IPS DF 6.9 (cell line): ENCODE data around the gene MYO3B.

ENCODE experiments used
- DNase-seq: peaks from one replicate; pipeline ENCODE4 v3.0.0-alpha.2; 2013; ENCODE audit warnings: low read depth, low spot score
- H3K27ac ChIP-seq: one replicate; pipeline ENCODE4 v1.5.1; 2013; ENCODE audit warnings: low read length, control low read depth
- H3K27me3 ChIP-seq: 2 replicates; pipeline ENCODE4 v1.6.1; 2013; ENCODE audit warnings: mild to moderate bottlenecking, low read length; ENCODE audit not compliant: control insufficient read depth, insufficient read depth
- H3K36me3 ChIP-seq: 2 replicates; pipeline ENCODE4 v1.6.1; 2013; ENCODE audit warnings: low read length; ENCODE audit not compliant: control insufficient read depth, insufficient read depth
- H3K4me1 ChIP-seq: 2 replicates; pipeline ENCODE4 v1.6.1; 2013; ENCODE audit warnings: low read length; ENCODE audit not compliant: control insufficient read depth, insufficient read depth
- H3K4me3 ChIP-seq: 2 replicates; pipeline ENCODE4 v1.5.1; 2013; ENCODE audit warnings: mild to moderate bottlenecking, low read length
- H3K9me3 ChIP-seq: 2 replicates; pipeline ENCODE4 v1.6.1; 2013; ENCODE audit warnings: low read length, inconsistent platforms; ENCODE audit not compliant: control insufficient read depth, insufficient read depth
- WGBS: extraction: QIAGEN DNeasy Blood & Tissue Kit; methylation state at CpG from one replicate; pipeline ENCODE4 v1.1.7; 2013; ENCODE audit warnings: mixed read lengths, missing lambda C conversion rate; ENCODE audit not compliant: insufficient read length, insufficient coverage; 5-methylcytosine and 5-hydroxymethylcytosine counted together

The MYO3B gene

GRCh38 chr2:170332676-170333402 lies 154.9 kb downstream of the MYO3B start:
- Histone ChIP-seq H3K4me3 (no peak overlapping the region), H3K27ac (no peak overlapping the region), H3K36me3 (no peaks in the 10 kb centered on the region), H3K9me3 (no peaks in the 10 kb centered on the region; the same call in 1 of the 2 replicates), H3K27me3 (no peaks in the 10 kb centered on the region), H3K4me1 (no peaks in the 10 kb centered on the region)
- no peak for DNase-seq
- WGBS, result no CpG with 5 or more reads among the region's 2 CpGs

- H3K27ac ChIP-seq, result no peak overlapping the region
- peaks cover 3% of the 10 kb centered on the region; the same call in 1 of the 2 replicates for H3K4me1 ChIP-seq
- no peak for DNase-seq
- H3K9me3 ChIP-seq, result no peaks in the 10 kb centered on the region
- H3K36me3 ChIP-seq, result no peaks in the 10 kb centered on the region
- WGBS, result no CpG with 5 or more reads among the region's 3 CpGs
- H3K4me3 ChIP-seq, result no peak overlapping the region
- no peaks in the 10 kb centered on the region for H3K27me3 ChIP-seq
Observed at GRCh38 chr2:170335351-170335750, 157.4 kb downstream of the MYO3B start.

GRCh38 chr2:170336408-170336807 lies 158.5 kb downstream of the MYO3B start:
- peaks cover 3% of the 10 kb centered on the region; the same call in 1 of the 2 replicates for H3K4me1 ChIP-seq
- H3K9me3 ChIP-seq, result no peaks in the 10 kb centered on the region
- DNase-seq, result no peak
- no peak overlapping the region for H3K27ac ChIP-seq
- no peaks in the 10 kb centered on the region for H3K27me3 ChIP-seq
- WGBS, result 100% methylated on average over 2 of the region's 2 CpGs
- no peaks in the 10 kb centered on the region for H3K36me3 ChIP-seq
- H3K4me3 ChIP-seq, result no peak overlapping the region

GRCh38 chr2:170336916-170337315 lies 159.0 kb downstream of the MYO3B start:
- no CpG with 5 or more reads among the region's 2 CpGs for WGBS
- Histone ChIP-seq H3K4me3 (no peak overlapping the region), H3K9me3 (no peaks in the 10 kb centered on the region), H3K36me3 (no peaks in the 10 kb centered on the region), H3K27ac (no peak overlapping the region), H3K27me3 (no peaks in the 10 kb centered on the region), H3K4me1 (peaks cover 3% of the 10 kb centered on the region; the same call in 1 of the 2 replicates)
- no peak for DNase-seq

GRCh38 chr2:170339322-170339721 lies 161.4 kb downstream of the MYO3B start:
- DNase-seq, result no peak
- H3K4me3 ChIP-seq, result no peak overlapping the region
- H3K4me1 ChIP-seq, result peaks cover 3% of the 10 kb centered on the region; the same call in 1 of the 2 replicates
- H3K36me3 ChIP-seq, result no peaks in the 10 kb centered on the region
- no peak overlapping the region for H3K27ac ChIP-seq
- H3K27me3 ChIP-seq, result no peaks in the 10 kb centered on the region
- H3K9me3 ChIP-seq, result no peaks in the 10 kb centered on the region
- WGBS, result no CpG with 5 or more reads among the region's 7 CpGs

- H3K27me3 ChIP-seq, result no peaks in the 10 kb centered on the region
- H3K4me1 ChIP-seq, result peaks cover 3% of the 10 kb centered on the region; the same call in 1 of the 2 replicates
- WGBS, result no CpG with 5 or more reads among the region's 5 CpGs
- no peaks in the 10 kb centered on the region for H3K36me3 ChIP-seq
- no peak overlapping the region for H3K27ac ChIP-seq
- H3K9me3 ChIP-seq, result no peaks in the 10 kb centered on the region
- H3K4me3 ChIP-seq, result no peak overlapping the region
- no peak for DNase-seq
Observed at GRCh38 chr2:170339750-170340692, 162.1 kb downstream of the MYO3B start.

GRCh38 chr2:170340693-170341068 lies 162.7 kb downstream of the MYO3B start:
- Histone ChIP-seq H3K4me3 (no peak overlapping the region), H3K27me3 (no peaks in the 10 kb centered on the region), H3K27ac (no peak overlapping the region), H3K9me3 (no peaks in the 10 kb centered on the region), H3K4me1 (peaks cover 3% of the 10 kb centered on the region; the same call in 1 of the 2 replicates), H3K36me3 (no peaks in the 10 kb centered on the region)
- DNase-seq, result no peak
- WGBS, result no CpG with 5 or more reads among the region's 1 CpG

- Histone ChIP-seq H3K9me3 (no peaks in the 10 kb centered on the region), H3K4me1 (peaks cover 3% of the 10 kb centered on the region; the same call in 1 of the 2 replicates), H3K36me3 (no peaks in the 10 kb centered on the region), H3K27me3 (no peaks in the 10 kb centered on the region), H3K4me3 (no peak overlapping the region), H3K27ac (no peak overlapping the region)
- no CpG with 5 or more reads among the region's 8 CpGs for WGBS
- DNase-seq, result no peak
Observed at GRCh38 chr2:170341684-170342623, 164.0 kb downstream of the MYO3B start.

- WGBS, result no CpG with 5 or more reads among the region's 3 CpGs
- Histone ChIP-seq H3K4me3 (no peak overlapping the region), H3K27ac (no peak overlapping the region), H3K9me3 (no peaks in the 10 kb centered on the region), H3K36me3 (no peaks in the 10 kb centered on the region), H3K27me3 (no peaks in the 10 kb centered on the region), H3K4me1 (peaks cover 1% of the 10 kb centered on the region; the same call in 1 of the 2 replicates)
- DNase-seq, result no peak
Observed at GRCh38 chr2:170344663-170345346, 166.9 kb downstream of the MYO3B start.
